Kidney glomerular epithelial cell (primary cell): ENCODE data around the gene EXOC6.

ENCODE experiments used
- DNase-seq: peaks from one replicate; lab custom pipeline; 2025; lab: John Stamatoyannopoulos, UW

The EXOC6 gene

GRCh38 chr10:93023013-93023650, 174.8 kb downstream of the EXOC6 start:
- DNase-seq = no peak

DNA sequence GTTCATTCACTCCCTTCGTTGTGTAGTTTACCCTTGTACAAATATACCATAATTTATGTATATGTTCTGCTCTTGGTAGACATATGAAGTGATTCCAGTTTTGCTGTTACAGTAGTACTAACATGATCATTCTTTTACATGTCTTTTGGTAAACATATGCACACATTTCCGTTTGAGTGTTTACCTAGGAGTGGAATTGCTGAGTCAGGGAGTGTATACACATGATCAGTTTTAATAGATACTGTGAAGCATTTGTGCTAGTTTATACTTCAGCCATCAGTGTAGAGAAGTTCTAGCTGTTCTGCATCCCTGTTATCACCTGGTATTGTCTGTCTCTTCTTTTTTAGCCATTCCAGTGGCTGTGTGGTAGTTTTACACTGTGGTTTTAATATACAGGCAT, 177.8 kb downstream of the EXOC6 start:
- DNase-seq = no peak

DNA sequence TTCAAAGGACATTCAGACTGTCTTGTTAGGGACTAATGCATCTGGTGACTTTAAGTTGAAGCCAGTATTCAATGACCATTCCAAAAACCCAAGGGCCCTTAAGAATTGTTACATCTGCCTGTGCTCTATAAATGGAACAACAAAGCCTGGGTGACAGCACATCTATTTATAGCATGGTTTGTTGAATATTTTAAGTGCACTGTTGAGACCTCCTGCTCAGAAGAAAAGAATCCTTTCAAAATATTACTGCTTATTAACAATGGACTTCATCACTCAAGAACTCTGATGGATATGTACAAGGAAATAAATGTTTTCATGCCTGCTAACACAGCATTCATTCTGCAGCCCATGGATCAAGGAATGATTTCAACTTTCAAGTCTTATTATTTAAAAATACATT, 179.2 kb downstream of the EXOC6 start:
- DNase-seq = no peak

DNA sequence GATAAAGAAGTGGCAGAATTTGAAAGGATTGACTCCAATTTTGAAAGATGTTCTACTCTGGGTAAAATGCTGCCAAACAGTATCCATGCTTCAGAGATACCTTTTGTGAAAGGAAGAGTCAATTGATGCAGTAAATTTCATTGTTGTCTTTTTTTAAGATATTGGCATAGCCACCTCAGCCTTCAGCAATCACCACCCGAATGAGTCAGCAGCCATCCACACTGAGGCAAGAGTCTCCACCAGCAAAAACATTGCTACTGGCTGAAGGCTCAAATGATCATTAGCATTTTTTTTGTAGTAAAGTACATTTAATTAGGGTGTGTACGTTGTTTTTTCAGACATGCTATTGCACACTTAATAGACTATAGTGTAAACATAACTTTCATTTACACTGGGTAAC, 180.6 kb downstream of the EXOC6 start:
- no peak for DNase-seq

DNA sequence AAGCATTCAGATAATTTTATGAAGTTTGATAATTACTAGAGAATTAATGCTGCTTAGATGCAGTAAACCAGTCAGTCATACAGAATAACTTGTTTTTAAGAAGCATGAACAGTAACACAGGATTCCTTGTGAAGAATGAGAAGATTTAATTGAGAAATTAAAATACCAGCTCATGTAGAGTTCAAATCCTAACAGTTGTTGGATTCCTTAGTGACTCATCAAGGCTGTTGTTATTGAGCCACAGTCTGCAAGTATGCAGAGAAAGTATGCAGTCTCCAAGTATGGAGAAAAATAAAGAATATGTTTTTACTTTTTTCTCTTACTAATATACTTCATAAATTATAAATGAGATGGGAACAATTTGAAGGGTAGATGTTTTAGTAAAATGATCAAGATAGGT, 182.1 kb downstream of the EXOC6 start:
- DNase-seq = peak; percentile 23

DNA sequence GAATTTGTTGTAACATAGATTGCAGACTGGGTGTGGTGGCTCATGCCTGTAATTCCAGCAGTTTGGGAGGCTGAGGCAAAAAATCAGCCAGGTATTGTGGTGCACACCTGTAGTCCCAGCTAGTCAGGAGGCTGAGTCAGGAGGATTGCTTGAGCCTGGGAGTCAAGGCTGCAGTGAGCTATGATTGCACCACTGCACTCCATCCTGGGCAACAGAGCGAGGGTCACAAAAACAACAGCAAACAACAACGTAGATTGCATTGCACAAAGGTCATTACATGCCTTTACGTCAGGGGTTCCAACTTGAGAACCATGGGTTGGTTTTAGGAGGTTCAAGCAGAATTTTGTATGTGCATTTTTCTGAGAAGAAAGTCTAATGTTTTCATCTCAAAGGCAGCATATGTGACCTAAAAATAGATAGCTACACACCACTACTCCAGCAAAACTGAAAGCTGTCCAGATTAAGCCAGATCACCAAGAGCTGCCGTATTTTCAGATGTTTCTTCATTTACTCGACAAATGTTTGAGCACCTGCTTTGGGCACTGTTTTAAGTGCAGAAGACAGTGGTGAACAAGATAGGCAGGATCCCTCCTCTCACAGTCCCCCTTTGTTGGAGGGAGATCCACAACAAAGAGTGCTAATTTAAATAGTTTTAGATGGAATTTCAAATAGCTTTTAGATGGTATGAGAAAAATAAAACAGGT, 183.9 kb downstream of the EXOC6 start:
- DNase-seq = no peak

- DNase-seq = no peak
These were observed 184.5 kb downstream of the EXOC6 start for GRCh38 chr10:93032809-93033137.

GRCh38 chr10:93034426-93034825, 186.1 kb downstream of the EXOC6 start:
- no peak for DNase-seq

GRCh38 chr10:93039110-93039509, 190.8 kb downstream of the EXOC6 start:
- no peak for DNase-seq

DNA sequence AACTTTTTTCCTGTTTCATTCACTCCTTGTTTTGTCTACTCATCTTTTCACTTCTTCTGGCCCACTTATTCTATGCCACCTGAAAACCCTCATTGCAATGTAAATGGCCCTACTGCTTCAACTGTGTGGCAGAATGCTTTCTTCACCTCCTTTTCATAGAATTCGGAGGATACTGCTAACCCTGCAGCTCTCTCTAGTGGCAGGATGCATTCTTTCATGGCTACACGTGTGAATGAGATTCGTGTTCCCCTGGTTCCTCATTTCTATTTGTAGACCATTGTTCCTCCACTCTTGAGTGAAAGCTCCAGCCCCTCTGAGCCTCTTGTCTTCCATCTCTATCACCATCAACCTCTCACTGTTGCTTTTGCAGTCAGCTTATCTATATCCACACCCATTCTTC, 191.4 kb downstream of the EXOC6 start:
- no peak for DNase-seq

- DNase-seq = no peak
These were observed 206.2 kb downstream of the EXOC6 start for GRCh38 chr10:93054486-93054885.

GRCh38 chr10:93058139-93058538, 209.8 kb downstream of the EXOC6 start:
- no peak for DNase-seq

DNA sequence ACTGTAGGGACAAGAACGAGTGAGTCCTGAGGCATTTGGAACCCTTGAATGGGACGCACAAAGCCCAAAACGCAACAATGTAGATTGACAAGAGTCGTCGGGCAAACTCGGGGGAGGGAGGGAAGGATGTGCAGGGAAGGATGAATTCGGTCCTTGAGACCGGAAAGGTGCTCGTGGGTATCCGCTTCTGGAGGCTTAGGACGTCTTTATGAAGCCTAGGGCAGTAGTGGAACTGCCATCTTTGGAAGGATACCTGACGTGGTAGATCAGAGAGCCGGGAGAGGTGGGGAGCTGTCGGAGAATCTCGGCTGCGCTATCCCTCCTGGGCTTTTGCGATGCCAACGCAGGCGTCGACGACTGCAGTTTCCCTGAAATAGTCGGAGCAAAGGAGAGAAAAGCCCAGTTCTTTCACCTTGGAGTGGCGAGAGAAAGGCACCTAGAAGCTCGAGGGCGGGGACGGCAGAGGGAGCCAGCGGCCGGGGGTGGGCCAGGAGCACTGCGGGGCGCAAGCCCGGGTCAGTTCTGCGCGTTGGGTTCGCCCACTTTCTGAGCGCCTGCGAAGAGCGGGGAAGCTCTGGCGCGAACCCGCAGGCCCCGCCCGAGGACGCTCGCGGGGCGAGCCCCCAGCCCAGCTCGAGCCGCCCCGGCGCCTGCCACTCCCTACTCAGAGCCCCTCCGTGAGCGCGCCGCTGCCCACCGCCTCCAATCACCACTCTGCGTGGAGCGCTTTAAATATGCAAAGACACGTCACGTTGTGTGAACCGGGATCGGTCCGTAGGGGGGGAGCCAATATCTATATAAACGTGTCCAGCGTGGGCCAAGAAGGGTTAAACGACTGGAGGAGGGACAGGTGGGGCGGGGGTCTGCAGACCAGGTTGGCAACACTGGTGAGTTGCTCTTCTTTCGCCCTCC, 211.9 kb downstream of the EXOC6 start, which contains the start of gene CYP26C1:
Gene CYP26C1, plus strand, starts transcription at position 824 of the 912 bp plus-strand sequence. CDS start 466 bp downstream, outside the sequence.
- DNase-seq = no peak

DNA sequence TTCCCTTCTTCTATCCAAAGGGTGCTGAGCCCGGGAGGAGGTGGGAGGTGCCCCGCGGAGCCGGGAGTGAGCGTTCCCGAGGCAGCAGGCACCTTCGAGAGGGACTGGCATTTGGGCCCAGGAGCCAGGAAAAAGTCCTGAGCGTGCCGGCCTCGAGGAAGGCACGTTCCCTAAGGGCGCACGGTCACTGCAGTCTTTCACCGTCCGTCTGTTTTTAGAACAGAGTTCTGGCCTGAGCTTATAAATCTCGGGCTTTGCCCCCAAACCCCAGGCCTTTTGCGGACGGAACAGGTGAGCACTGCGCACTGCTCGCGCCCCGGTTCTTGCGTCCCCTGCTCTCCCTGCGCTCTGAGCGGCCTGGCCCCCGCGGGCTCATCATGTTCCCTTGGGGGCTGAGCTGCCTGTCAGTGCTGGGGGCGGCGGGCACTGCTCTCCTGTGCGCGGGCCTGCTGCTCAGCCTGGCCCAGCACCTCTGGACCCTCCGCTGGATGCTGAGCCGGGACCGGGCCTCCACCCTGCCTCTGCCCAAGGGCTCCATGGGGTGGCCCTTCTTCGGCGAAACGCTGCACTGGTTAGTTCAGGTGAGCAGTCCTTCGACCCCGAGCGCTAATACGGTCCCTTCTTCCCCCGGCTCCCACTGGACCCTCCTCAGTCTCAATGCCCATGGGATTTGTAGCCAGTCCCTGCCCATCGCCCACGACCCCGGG, 212.7 kb downstream of the EXOC6 start:
- no peak for DNase-seq

- no peak for DNase-seq
These were observed 213.5 kb downstream of the EXOC6 start for GRCh38 chr10:93061594-93062513.

- DNase-seq = peak; percentile 16
These were observed 214.3 kb downstream of the EXOC6 start for GRCh38 chr10:93062514-93063143.

DNA sequence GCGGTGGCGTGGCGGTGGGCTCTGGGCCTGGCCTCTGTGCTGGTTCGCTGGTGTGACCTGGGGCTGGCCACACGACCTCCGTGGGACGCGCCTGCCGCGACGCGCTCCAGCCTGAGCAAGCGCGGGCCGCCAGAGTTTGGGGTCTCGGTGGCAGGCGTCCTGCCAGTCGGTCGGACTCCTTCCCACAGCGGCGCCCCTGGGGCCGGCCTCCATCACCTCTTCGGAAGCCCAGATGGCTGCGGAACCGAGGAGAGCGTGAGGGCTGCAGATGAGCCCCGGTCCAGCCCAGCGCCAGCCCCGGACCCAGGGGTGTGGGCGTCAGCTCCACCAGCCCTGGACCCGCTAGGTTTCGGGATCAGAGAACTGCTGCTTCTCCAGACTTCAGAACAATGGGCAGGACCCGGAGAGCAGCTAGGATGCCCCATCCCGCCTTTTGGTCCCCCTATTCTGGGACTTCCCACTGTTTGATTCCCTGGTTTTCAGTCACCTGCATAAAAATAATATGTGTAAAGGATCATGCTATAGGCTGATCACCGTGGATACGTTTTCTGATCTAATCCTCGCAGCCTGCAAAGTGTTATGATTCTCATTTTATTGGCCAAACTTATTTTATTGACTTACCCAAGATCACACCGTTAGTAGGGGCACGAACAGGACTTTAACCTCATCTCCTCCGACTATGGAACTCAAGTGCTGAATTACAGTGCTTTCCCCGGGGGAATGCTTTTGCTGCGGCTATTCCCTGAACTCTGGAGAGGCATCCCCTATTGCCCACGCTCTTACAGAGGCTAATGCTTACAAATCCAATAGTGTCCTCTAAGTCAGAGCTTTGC, 215.0 kb downstream of the EXOC6 start:
- no peak for DNase-seq

- no peak for DNase-seq
These were observed 215.8 kb downstream of the EXOC6 start for GRCh38 chr10:93063977-93064660.
